ENCODE data around the gene MAFG.
A peak's percentile ranks its signal among the peaks of the same experiment; 100 is the strongest.

The MAFG gene

DNA sequence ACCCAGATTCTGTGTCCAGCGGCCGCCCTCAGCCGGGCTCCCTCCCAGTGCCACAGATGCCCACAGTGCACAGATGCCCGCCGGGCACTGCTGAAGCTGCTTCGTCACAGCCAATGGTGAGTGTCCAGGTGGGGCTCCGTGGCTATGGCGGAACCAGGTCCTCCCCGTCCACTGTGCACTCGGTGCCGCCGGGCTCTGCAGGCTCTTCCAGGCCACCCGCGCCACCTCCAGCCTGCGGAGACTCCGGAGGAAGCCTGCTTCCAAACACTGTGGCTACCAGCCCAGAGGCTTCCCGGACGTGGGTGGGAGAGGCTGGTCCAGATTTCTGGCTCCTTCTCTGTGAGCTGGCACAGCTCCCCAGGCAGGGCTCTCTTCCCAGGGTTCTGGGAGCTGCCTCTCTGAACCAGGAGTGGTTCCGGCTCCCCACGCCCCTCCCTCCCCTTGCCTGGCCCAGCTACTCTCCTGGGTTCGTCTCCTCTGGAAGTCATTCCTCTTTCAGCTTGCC, 12.4 kb upstream of the MAFG start:
- no peak for DNase-seq (ENCODE audit: low spot score)

DNA sequence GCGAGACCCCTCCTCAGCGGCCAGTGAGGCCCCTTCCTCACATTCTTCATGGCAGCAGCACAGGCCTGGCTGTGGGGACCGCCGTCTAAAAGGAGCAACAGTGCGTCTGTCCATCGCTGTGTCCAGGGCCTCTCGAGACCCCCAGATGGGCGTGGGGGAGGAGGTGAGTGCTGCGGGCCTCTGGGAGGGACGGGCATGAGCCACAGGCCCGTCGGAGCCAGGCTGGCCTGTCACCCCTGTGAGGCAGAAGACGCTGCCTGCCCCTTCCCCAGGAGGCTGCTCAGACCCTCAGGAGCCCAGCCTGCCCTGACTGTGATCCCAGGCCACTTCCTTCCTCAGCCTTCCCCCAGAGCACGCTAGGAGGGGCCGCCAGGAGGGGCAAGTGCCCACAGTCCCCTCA, 11.7 kb upstream of the MAFG start:
- no peak for DNase-seq (ENCODE audit: low spot score)

DNA sequence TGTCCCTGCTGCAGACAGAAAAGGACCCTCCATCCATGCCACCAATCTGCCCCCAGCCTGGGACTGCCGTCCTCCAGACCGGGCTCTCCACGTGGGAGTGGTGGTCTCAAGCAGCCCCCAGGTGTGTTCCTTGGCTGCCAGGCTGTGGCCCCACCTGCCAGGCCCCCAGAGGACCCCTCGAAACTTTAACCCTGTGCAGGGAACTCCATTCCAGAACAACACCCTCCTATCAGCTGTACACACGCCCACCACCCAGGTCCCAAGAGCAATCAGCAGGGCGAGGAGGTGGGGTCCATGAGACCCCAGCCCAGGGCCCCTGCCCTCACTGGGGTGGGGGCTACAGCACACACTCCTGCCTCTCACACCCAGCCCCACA, 8.2 kb upstream of the MAFG start:
- no peak for DNase-seq (ENCODE audit: low spot score)

GRCh38 chr17:81934850-81935708, 7.5 kb upstream of the MAFG start:
- no peak for DNase-seq (ENCODE audit: low spot score)

GRCh38 chr17:81934098-81934757, 6.7 kb upstream of the MAFG start:
- no peak for DNase-seq (ENCODE audit: low spot score)

- no peak for DNase-seq (ENCODE audit: low spot score)
Measured at GRCh38 chr17:81933178-81933699, 5.7 kb upstream of the MAFG start.

- no peak for DNase-seq (ENCODE audit: low spot score)
Measured at GRCh38 chr17:81932333-81932983, 4.9 kb upstream of the MAFG start.

GRCh38 chr17:81931557-81932332, 4.2 kb upstream of the MAFG start:
- no peak for DNase-seq (ENCODE audit: low spot score)

- DNase-seq (ENCODE audit: low spot score): no peak
Measured at GRCh38 chr17:81931189-81931556, 3.6 kb upstream of the MAFG start.

DNA sequence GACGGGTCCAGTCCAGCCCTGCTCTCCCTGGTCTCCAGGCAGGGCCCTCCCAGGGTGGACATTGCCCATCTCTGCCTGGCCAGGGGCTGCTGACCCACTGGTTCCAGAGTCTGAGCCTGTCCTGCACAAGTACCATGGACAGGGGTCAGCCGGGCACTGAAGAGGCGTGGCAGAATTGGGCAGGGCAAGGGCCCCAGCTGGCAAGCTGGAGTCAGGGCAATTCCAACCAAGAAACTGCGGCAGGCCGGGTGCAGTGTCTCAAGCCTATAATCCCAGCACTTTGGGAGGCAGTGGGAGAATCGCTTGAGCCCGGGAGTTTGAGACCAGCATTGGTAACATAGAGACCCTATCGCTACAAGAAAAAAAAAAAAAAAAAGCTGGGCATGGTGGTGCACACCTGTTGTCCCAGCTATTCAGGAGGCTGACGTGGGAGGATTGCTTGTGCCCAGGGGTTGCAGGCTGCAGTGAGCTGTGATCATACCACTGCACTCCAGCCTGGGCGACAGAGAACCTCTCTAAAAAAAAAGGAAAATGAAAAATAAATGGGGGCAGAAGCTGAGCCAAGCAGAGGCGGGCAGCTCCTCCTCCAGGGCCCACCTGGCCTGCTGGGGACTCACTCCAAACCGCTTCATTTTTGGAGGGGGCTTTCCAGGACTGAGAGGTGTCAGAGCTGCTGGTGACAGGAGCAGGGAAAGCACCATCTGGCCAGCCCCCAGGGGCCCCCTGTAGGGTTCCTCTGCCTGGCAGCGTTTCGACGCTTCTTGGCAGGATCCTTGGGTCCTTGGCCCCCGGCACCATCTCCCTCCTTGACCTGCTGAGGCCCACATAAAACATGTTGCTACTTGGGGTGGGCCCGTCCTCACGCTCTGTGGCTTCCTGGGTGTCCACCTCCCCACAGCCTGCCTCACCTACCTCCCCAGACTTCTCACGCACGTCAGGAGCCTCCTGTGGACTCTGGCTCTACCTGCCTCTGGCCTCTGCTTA, 2.9 kb upstream of the MAFG start:
- no peak for DNase-seq (ENCODE audit: low spot score)

DNA sequence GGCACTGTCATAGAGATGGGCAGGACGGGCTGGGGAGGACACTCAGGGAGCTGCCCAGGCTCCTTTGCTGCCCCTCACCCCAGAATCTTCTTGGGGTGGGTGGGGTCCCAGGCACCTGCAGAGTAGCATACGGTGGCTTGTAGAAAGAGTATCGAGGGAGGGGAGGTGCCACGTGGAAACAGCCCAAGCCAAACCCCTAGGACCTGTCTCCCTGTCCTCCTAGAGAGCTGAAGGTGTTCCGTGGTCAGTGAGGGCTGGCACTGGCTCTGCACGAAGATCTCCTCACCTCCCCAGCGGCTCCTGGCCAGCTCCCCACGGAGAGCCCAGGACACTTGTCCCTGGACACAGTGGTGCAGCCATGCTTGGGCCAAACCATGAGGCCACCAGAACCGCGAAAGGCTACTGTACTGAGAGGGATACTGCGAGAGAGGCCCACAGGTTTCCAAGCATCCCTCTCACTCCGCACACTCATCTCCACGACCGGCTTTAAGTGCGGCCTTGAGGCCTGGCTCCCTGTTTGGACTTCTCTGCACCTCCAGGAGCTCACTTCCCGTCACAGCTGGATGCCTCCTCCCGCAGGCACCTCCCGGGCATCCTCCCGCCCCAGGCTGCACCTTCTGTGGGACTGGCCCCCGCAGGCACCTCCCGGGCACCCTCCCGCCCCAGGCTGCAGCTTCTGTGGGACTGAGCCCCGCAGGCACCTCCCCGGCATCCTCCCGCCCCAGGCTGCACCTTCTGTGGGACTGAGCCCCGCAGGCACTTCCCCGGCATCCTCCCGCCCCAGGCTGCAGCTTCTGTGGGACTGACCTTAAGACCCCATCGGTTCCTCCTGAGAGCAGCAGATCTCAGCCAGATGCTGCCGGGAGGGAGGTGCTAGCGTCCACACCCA, 2.0 kb upstream of the MAFG start:
- DNase-seq (ENCODE audit: low spot score): no peak

GRCh38 chr17:81928544-81929252, 1.2 kb upstream of the MAFG start:
- DNase-seq (ENCODE audit: low spot score): no peak

DNA sequence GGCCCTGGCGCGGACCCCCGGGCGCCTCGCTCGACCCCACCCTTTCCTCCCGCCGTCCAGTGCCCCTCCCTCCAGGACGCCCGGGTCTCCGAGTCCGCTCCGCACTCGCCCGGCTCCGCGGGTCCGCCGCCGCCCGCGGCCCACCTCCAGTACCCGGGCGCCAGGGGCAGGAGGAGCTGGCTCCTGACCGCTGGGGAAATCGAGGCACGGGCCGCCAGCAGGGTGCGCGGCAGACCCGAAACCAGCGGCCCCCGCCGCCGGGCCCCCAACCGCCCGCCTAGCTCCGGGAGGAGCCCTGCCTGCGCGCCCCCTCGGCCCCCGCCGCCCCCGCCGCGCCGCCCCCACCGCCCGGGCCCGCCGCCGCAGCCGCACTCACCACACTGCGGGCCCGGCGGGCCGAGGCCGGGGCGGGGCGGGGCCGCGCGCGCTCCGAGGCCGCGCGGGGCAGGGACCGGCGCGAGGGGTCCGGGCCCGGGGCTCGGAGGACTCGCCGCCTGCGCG, 333 bp downstream of the MAFG start:
- DNase-seq (ENCODE audit: low spot score): no peak

DNA sequence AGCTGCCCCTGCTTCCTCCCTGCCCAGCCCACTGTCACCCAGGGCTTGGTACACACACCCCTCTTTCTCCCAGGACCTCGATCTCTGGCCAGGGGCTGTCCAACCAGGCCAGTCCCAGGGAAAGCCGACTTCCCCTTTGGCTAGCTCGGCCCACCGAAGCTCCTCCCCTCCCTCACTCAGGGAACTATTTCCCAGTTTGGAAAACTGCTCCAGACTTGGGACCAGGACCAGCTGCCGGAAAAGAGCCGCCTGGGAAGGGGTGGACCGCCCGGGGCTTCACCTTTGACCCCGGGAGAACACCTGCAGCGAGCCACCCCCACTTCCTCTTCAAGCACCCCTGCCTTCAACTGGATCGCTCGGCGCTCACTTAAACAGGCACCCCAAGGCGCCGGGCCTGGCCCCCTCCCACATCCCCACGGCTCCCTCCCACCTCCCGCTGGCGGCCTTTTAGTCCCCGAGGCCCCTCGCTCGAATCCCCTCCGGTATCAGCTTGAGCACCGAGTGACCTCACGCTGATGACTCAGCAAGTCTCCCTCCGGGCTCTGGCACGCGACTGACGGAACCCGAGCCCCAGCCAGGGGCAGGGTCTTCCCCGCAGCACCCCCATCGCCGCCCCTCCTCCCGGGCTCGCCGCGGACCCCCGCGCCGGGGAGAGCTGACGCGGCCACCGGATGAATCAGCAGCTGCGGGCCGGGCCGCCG, 934 bp downstream of the MAFG start:
- DNase-seq (ENCODE audit: low spot score): peak; percentile 82

DNA sequence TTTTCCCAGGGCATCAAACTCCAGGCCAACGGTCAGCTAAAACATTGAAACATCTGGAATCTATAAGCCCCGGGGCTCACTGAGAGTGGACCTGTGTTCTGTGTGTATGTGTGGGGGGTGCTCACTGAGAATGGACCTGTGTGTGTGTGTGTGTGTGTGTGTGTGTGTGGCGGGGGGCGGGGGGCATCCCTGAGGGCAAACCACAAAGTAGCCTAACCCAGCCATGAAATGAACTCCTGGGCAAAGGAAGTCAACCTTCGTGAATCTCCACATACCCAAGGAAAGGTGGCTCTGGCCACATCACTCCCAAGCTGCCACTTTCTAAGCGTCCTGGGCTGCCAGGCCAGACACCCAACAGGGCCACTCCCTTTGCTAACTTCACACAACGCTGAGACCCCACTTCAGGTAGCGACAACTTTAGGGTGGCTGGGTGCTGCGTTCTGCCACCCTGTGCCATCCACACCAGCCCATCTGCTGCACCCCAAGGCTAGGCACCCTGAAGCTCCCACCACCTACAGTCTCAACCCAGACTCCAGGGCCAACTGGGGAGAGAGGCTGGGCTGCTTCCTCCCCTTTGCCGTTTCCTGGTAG, 1.6 kb downstream of the MAFG start:
- DNase-seq (ENCODE audit: low spot score): no peak

- no peak for DNase-seq (ENCODE audit: low spot score)
Measured at GRCh38 chr17:81924557-81925532, 2.7 kb downstream of the MAFG start.

Data from LoVo (cell line).